ENCODE results near the gene RAB44. TPM values are rescaled to one million over a fixed set of nuclear protein-coding genes. Genes with fewer than 3 reads are reported as not detected.
"Not testable (repeated sequence)": the region's sequence is repeated elsewhere in the genome, so short reads cannot be mapped to it uniquely, and the experiment has no call there.

RAB44 gene
- polyA plus RNA-seq, 1 experiment: not detected

DNA sequence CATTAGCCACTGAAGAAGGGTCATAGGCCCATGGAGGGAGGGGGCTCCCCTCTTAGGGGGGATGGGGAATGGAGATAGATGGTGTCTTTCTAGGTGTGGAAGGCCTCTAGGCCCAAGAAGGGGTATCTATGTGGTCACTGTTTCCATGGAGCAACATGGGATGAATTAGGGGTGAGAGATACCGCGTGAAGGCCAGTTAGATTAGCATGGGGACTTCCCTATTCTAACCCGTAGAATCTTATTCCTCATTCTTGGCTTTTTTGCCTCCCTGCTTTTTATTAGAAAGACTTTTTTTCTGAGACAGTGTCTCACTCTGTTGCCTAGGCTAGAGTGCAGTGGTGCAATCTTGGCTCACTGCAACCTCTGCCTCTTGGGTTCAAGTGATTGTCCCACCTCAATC lies 3.2 kb downstream of the RAB44 start:
- ChIA-PET CTCF (interaction anchor here (0.9 kb wide), 2 partner anchors 53 to 86 kb away, joined by 4 to 6 read pairs; no protein-coding TSS in a partner anchor), POLR2A (no interaction called here)
- peaks cover 20% of the 10 kb centered on the region for H3K27me3 ChIP-seq (ENCODE audit: control insufficient read depth, insufficient read depth, low read length)
- TF ChIP-seq, protein P1, sequence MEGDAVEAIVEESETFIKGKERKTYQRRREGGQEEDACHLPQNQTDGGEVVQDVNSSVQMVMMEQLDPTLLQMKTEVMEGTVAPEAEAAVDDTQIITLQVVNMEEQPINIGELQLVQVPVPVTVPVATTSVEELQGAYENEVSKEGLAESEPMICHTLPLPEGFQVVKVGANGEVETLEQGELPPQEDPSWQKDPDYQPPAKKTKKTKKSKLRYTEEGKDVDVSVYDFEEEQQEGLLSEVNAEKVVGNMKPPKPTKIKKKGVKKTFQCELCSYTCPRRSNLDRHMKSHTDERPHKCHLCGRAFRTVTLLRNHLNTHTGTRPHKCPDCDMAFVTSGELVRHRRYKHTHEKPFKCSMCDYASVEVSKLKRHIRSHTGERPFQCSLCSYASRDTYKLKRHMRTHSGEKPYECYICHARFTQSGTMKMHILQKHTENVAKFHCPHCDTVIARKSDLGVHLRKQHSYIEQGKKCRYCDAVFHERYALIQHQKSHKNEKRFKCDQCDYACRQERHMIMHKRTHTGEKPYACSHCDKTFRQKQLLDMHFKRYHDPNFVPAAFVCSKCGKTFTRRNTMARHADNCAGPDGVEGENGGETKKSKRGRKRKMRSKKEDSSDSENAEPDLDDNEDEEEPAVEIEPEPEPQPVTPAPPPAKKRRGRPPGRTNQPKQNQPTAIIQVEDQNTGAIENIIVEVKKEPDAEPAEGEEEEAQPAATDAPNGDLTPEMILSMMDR (IDR thresholded peaks at IDR 0.05; ENCODE audit: low read depth, low read length): no peak
- no peak for DNase-seq (ENCODE audit: low read depth, low spot score)
- peaks cover 12% of the 10 kb centered on the region for H3K9me3 ChIP-seq (ENCODE audit: control insufficient read depth, insufficient read depth, low read length)
- no peak overlapping the region for H3K4me3 ChIP-seq (ENCODE audit: low read depth, low read length)
- no peak overlapping the region for H3K27ac ChIP-seq (ENCODE audit: low read depth, low read length)

- peaks cover 12% of the 10 kb centered on the region for H3K9me3 ChIP-seq (ENCODE audit: control insufficient read depth, insufficient read depth, low read length)
- DNase-seq (ENCODE audit: low read depth, low spot score): no peak
- POLR2A ChIA-PET: no interaction called here
- H3K27ac ChIP-seq (ENCODE audit: low read depth, low read length): no peak overlapping the region
- CTCF ChIA-PET: interaction anchor here (0.6 to 1.5 kb wide), 3 partner anchors 21 to 133 kb away, joined by 3 to 5 read pairs (median 3); no protein-coding TSS in a partner anchor
- TF ChIP-seq, protein P1 (IDR thresholded peaks at IDR 0.05; ENCODE audit: low read depth, low read length): no peak
- H3K4me3 ChIP-seq (ENCODE audit: low read depth, low read length): no peak overlapping the region
- H3K27me3 ChIP-seq (ENCODE audit: control insufficient read depth, insufficient read depth, low read length): peaks cover 20% of the 10 kb centered on the region
Observed at GRCh38 chr6:36701401-36701991, 3.9 kb downstream of the RAB44 start.

GRCh38 chr6:36702656-36703055 lies 5.0 kb downstream of the RAB44 start:
- POLR2A ChIA-PET: no interaction called here
- Histone ChIP-seq H3K27ac (ENCODE audit: low read depth, low read length) (no peak overlapping the region), H3K9me3 (ENCODE audit: control insufficient read depth, insufficient read depth, low read length) (peaks cover 6% of the 10 kb centered on the region), H3K27me3 (ENCODE audit: control insufficient read depth, insufficient read depth, low read length) (peaks cover 17% of the 10 kb centered on the region), H3K4me3 (ENCODE audit: low read depth, low read length) (no peak overlapping the region)
- CTCF ChIA-PET: interaction anchor here (1.5 kb wide), 1 partner anchor 22 kb away, joined by 5 read pairs; no protein-coding TSS in a partner anchor
- TF ChIP-seq, protein P1 (IDR thresholded peaks at IDR 0.05; ENCODE audit: low read depth, low read length): no peak
- DNase-seq (ENCODE audit: low read depth, low spot score): no peak

DNA sequence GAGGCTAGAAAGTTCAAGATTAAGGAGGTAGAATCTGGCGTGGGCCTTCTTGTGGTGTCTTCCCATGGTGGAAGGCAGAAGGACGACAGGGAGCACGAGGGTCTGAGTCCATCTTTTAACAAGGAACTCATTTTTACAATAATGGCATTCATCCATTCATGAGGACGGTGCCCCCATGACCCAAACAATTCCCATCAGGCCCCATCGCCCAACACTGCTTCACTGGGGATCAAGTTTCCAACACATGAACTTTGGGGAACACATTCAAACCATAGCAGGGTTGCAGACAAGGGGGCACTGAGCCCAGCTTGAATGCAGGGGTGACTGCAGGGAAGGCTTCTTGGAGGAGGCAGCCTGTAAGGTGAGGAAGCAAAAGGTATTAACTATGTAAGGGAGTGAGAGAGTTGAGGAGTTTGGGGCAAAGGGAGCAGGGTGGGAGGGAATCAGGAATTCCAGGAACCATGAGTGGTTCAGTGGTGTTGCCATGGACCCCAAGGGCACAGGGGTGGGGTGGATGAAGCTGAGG lies 5.5 kb downstream of the RAB44 start:
- no peak for DNase-seq (ENCODE audit: low read depth, low spot score)
- H3K4me3 ChIP-seq (ENCODE audit: low read depth, low read length): no peak overlapping the region
- ChIA-PET CTCF (no interaction called here), POLR2A (no interaction called here)
- no peak overlapping the region for H3K27ac ChIP-seq (ENCODE audit: low read depth, low read length)
- TF ChIP-seq, protein P1 (IDR thresholded peaks at IDR 0.05; ENCODE audit: low read depth, low read length): no peak
- peaks cover 17% of the 10 kb centered on the region for H3K27me3 ChIP-seq (ENCODE audit: control insufficient read depth, insufficient read depth, low read length)
- peaks cover 5% of the 10 kb centered on the region for H3K9me3 ChIP-seq (ENCODE audit: control insufficient read depth, insufficient read depth, low read length)

DNA sequence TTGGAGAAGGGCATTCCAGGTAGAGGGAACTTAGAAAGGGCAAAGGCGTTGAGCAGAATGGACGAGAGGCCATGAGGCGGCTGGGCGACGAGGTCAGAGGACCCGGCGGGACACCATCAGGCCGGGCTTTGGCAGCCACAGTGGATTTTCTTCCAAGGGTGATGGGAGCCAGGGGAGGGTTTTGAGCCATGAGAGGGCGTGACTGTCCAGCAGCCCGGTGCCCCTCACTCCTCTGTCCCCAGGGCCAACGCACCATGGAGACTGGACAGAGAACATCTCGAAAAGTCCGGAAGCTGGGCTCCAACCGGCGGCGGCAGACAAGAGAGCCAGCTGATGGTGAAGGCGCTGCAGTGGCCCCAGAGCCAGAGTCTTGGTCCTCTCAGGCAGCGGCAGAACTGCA lies 6.4 kb downstream of the RAB44 start:
- no peak overlapping the region for H3K4me3 ChIP-seq (ENCODE audit: low read depth, low read length)
- TF ChIP-seq, protein P1 (IDR thresholded peaks at IDR 0.05; ENCODE audit: low read depth, low read length): no peak
- peaks cover 5% of the 10 kb centered on the region for H3K9me3 ChIP-seq (ENCODE audit: control insufficient read depth, insufficient read depth, low read length)
- no peak for DNase-seq (ENCODE audit: low read depth, low spot score)
- POLR2A ChIA-PET: no interaction called here
- CTCF ChIA-PET: no interaction called here
- no peak overlapping the region for H3K27ac ChIP-seq (ENCODE audit: low read depth, low read length)
- peaks cover 17% of the 10 kb centered on the region for H3K27me3 ChIP-seq (ENCODE audit: control insufficient read depth, insufficient read depth, low read length)

- H3K27ac ChIP-seq (ENCODE audit: low read depth, low read length); H3K9me3 ChIP-seq (ENCODE audit: control insufficient read depth, insufficient read depth, low read length); DNase-seq (ENCODE audit: low read depth, low spot score); H3K4me3 ChIP-seq (ENCODE audit: low read depth, low read length); POLR2A ChIA-PET: not testable (repeated sequence)
- peaks cover 17% of the 10 kb centered on the region for H3K27me3 ChIP-seq (ENCODE audit: control insufficient read depth, insufficient read depth, low read length)
- CTCF ChIA-PET: interaction anchor here (1.3 to 1.6 kb wide), 2 partner anchors 24 to 53 kb away, joined by 3 to 6 read pairs; no protein-coding TSS in a partner anchor
Observed at GRCh38 chr6:36704961-36705577, 7.4 kb downstream of the RAB44 start.
